ENCODE data around the gene CARD10. TPM values are rescaled to one million over a fixed set of nuclear protein-coding genes. Genes with fewer than 3 reads are reported as not detected.

Gene CARD10
- polyA plus RNA-seq, 3 donors: 0.03 TPM; not detected in 2

DNA sequence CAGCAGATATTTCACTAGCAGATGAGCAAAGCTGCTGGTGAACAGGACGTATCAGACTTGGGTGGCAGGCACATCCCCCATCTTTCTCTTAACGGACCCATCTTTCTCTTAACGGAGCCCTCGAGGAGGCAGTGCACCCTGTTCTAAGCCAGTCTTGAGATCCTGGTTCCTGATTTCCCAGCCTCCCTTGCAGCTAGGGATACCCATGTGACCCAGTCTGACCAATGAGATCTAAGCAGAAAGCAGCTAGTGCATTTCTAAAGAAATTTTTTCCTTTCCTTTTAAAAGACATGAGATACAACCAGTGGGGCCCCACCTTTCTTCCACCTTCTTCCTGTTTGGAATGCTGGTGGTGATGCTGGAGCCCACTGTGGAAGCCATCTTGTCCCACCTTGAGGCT lies 78.3 kb downstream of the CARD10 start:
- TF ChIP-seq, protein P1, sequence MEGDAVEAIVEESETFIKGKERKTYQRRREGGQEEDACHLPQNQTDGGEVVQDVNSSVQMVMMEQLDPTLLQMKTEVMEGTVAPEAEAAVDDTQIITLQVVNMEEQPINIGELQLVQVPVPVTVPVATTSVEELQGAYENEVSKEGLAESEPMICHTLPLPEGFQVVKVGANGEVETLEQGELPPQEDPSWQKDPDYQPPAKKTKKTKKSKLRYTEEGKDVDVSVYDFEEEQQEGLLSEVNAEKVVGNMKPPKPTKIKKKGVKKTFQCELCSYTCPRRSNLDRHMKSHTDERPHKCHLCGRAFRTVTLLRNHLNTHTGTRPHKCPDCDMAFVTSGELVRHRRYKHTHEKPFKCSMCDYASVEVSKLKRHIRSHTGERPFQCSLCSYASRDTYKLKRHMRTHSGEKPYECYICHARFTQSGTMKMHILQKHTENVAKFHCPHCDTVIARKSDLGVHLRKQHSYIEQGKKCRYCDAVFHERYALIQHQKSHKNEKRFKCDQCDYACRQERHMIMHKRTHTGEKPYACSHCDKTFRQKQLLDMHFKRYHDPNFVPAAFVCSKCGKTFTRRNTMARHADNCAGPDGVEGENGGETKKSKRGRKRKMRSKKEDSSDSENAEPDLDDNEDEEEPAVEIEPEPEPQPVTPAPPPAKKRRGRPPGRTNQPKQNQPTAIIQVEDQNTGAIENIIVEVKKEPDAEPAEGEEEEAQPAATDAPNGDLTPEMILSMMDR (IDR thresholded peaks at IDR 0.05): no peak
- no peaks in the 10 kb centered on the region for H4K20me1 ChIP-seq (ENCODE audit: insufficient read depth, low read length)
- Mint-ChIP-seq H3K27ac (no peak overlapping the region), H3K36me3 (peaks cover 0 to 2% of the 10 kb centered on the region in 2 donors), H3K9me3 (peaks cover 3 to 13% (median 11%) of the 10 kb centered on the region in 7 donors), H3K27me3 (ENCODE audit: low read depth in 3 of 3) (peaks cover 21 to 32% (median 25%) of the 10 kb centered on the region in 3 donors), H3K4me3 (no peak overlapping the region), H3K4me1 (peaks cover 14% of the 10 kb centered on the region)
- no peak overlapping the region for H3K9ac ChIP-seq (ENCODE audit: insufficient read depth, low read length, poor library complexity, severe bottlenecking)
- H3K4me1 ChIP-seq (ENCODE audit: control insufficient read depth in 1 of 2, insufficient read depth in 2 of 2, low read length in 2 of 2): peaks cover 9 to 15% of the 10 kb centered on the region in 2 donors
- H3K27ac ChIP-seq (ENCODE audit: low read depth in 1 of 2, low read length in 2 of 2): no peak overlapping the region
- no peak overlapping the region for H3K4me3 ChIP-seq (replicated peaks in 1 of 3; ENCODE audit: low read depth in 2 of 3, low read length in 3 of 3)
- no peaks in the 10 kb centered on the region for H3K79me2 ChIP-seq (ENCODE audit: insufficient read depth, low read length)
- H3K27me3 ChIP-seq (ENCODE audit: control insufficient read depth in 2 of 2, insufficient read depth in 2 of 2, low read length in 2 of 2): peaks cover 0 to 9% of the 10 kb centered on the region in 2 donors
- no peak for DNase-seq
- no peak overlapping the region for H2AFZ ChIP-seq (ENCODE audit: insufficient read depth, low read depth, low read length, poor library complexity, severe bottlenecking)
- intact Hi-C loops (cut with micrococcal nuclease): no loop called here
- no peak overlapping the region for H3K4me2 ChIP-seq (replicated peaks; ENCODE audit: extremely low read depth, low read length, poor library complexity, severe bottlenecking)
- no peaks in the 10 kb centered on the region for H3K36me3 ChIP-seq (replicated peaks in 1 of 2; ENCODE audit: control insufficient read depth in 1 of 2, insufficient read depth in 2 of 2, low read length in 2 of 2)
- WGBS (ENCODE audit: insufficient coverage): 95% methylated on average over 4 of the region's 4 CpGs
- peaks cover 5 to 7% of the 10 kb centered on the region in 2 donors for H3K9me3 ChIP-seq (replicated peaks in 1 of 2; ENCODE audit: control insufficient read depth in 1 of 2, insufficient read depth in 1 of 2, low read length in 2 of 2)

Other genes with a start within 250 kb of the CARD10 start
- 100 to 1,000 TPM in 1 of 3 donors, 10 to 100 TPM in 2; 51.0 to 254 (median 70.0) TPM for gene CYTH4, start 236.9 kb downstream of the CARD10 start, polyA plus RNA-seq
- gene ELFN2, start 91.9 kb downstream of the CARD10 start, polyA plus RNA-seq: under 1 TPM in 1 of 3 donors, not detected in 2; 0.01 TPM
- 100 to 1,000 TPM in 2 of 3 donors, 10 to 100 TPM in 1; 84.1 to 196 (median 181) TPM for gene MFNG, start 33.0 kb downstream of the CARD10 start, polyA plus RNA-seq
- 10 to 100 TPM in 1 of 3 donors, 1 to 10 TPM in 2; 5.9 to 13.2 (median 8.5) TPM for gene CDC42EP1, start 41.1 kb upstream of the CARD10 start, polyA plus RNA-seq
- gene LGALS2, start 60.7 kb upstream of the CARD10 start, polyA plus RNA-seq: 100 to 1,000 TPM; 654 to 878 (median 865) TPM
- gene GGA1, start 89.4 kb upstream of the CARD10 start, polyA plus RNA-seq: 10 to 100 TPM; 19.8 to 91.0 (median 24.8) TPM
- gene SH3BP1, start 120.3 kb upstream of the CARD10 start, polyA plus RNA-seq: 100 to 1,000 TPM in 1 of 3 donors, 10 to 100 TPM in 2; 20.0 to 214 (median 20.0) TPM
- 1 to 10 TPM; 1.0 to 4.7 (median 4.3) TPM for gene PDXP, start 139.3 kb upstream of the CARD10 start, polyA plus RNA-seq
- gene LGALS1, start 156.2 kb upstream of the CARD10 start, polyA plus RNA-seq: 1,000 to 10,000 TPM; 1,719 to 2,320 (median 1,844) TPM
- gene NOL12, start 166.9 kb upstream of the CARD10 start, polyA plus RNA-seq: 10 to 100 TPM; 47.3 to 52.0 (median 49.2) TPM
- 10 to 100 TPM; 43.0 to 46.6 (median 44.7) TPM for gene TRIOBP, start 177.6 kb upstream of the CARD10 start, polyA plus RNA-seq